GM19467 (cell line): Measurements from ENCODE around the gene ANO6.

ENCODE experiments used
- ATAC-seq: cut with Tn5 transposase; IDR thresholded peaks from one replicate; pipeline ENCODE4 v1.9.1; 2021; ENCODE audit warnings: mild to moderate bottlenecking, moderate library complexity; ENCODE audit not compliant: unreplicated experiment

The ANO6 gene

GRCh38 chr12:45276154-45276755 lies 60.4 kb downstream of the ANO6 start:
- ATAC-seq = no peak

- no peak for ATAC-seq
Observed at GRCh38 chr12:45278447-45278846, 62.6 kb downstream of the ANO6 start.

GRCh38 chr12:45279931-45280830 lies 64.3 kb downstream of the ANO6 start:
- no peak for ATAC-seq

- ATAC-seq = no peak
Observed at GRCh38 chr12:45281994-45282393, 66.1 kb downstream of the ANO6 start.

- ATAC-seq = no peak
Observed at GRCh38 chr12:45282411-45282810, 66.5 kb downstream of the ANO6 start.

- ATAC-seq = no peak
Observed at GRCh38 chr12:45284096-45284901, 68.4 kb downstream of the ANO6 start.

GRCh38 chr12:45285717-45286116 lies 69.8 kb downstream of the ANO6 start:
- ATAC-seq = no peak

- no peak for ATAC-seq
Observed at GRCh38 chr12:45286621-45287020, 70.7 kb downstream of the ANO6 start.

GRCh38 chr12:45289245-45290215 lies 73.6 kb downstream of the ANO6 start:
- no peak for ATAC-seq

GRCh38 chr12:45290216-45290605 lies 74.3 kb downstream of the ANO6 start:
- ATAC-seq = no peak

- no peak for ATAC-seq
Observed at GRCh38 chr12:45291518-45291917, 75.6 kb downstream of the ANO6 start.

- no peak for ATAC-seq
Observed at GRCh38 chr12:45292486-45293195, 76.7 kb downstream of the ANO6 start.

- no peak for ATAC-seq
Observed at GRCh38 chr12:45294906-45295305, 79.0 kb downstream of the ANO6 start.

- no peak for ATAC-seq
Observed at GRCh38 chr12:45296046-45296586, 80.2 kb downstream of the ANO6 start.

- ATAC-seq = no peak
Observed at GRCh38 chr12:45298047-45298446, 82.2 kb downstream of the ANO6 start.

GRCh38 chr12:45298721-45299692 lies 83.1 kb downstream of the ANO6 start:
- no peak for ATAC-seq

GRCh38 chr12:45302621-45303369 lies 86.9 kb downstream of the ANO6 start:
- no peak for ATAC-seq

- no peak for ATAC-seq
Observed at GRCh38 chr12:45303945-45304344, 88.0 kb downstream of the ANO6 start.
